Measurements from ENCODE around the gene NTM.

The NTM gene

DNA sequence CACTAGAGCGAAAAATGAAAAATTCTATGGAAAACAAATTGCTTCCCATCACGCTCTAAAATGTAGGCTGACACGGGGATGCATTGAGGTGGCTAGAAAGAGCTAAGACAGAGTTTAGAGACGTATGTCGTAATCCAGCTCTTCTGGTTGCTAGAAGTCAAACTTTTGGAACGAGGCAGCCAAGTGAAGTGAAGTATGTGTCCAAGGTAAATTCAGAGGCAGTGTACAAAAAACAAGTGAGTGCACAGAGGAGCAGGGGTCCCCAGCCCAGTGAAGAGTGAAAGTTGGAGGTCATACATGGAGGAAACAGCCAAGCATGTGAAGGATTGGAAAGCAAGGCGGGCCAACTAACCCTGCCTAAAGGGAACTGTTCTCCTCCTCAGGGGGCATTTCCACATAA, 528.5 kb downstream of the NTM start:
- Histone ChIP-seq H3K9ac (ENCODE audit: low read depth, low read length, poor library complexity, severe bottlenecking) (no peak overlapping the region), H4K20me1 (ENCODE audit: insufficient read depth, low read length, poor library complexity, severe bottlenecking) (no peaks in the 10 kb centered on the region), H3K9me3 (ENCODE audit: insufficient read depth, low read depth, low read length) (no peaks in the 10 kb centered on the region), H3K36me3 (ENCODE audit: insufficient read depth, low read length) (no peaks in the 10 kb centered on the region), H3K4me2 (ENCODE audit: low read depth, low read length, poor library complexity, severe bottlenecking) (no peak overlapping the region), H3F3A (ENCODE audit: low read depth) (no peaks in the 10 kb centered on the region), H3K4me3 (ENCODE audit: low read length, poor library complexity, severe bottlenecking) (no peak overlapping the region), H2AFZ (ENCODE audit: low read length) (no peak overlapping the region), H3K9me2 (replicated peaks; ENCODE audit: low read depth, low read length) (no peaks in the 10 kb centered on the region), H3K27me3 (ENCODE audit: insufficient read depth, low read length, poor library complexity, severe bottlenecking) (no peaks in the 10 kb centered on the region), H3K4me1 (ENCODE audit: insufficient read depth, low read length, poor library complexity, severe bottlenecking) (no peaks in the 10 kb centered on the region), H3K79me2 (ENCODE audit: insufficient read depth, low read length) (no peaks in the 10 kb centered on the region)
- TF ChIP-seq EZH2phosphoT487 (IDR thresholded peaks at IDR 0.05; ENCODE audit: borderline replicate concordance): no peak
- TF ChIP-seq CTCF (conservative IDR thresholded peaks at IDR 0.05; ENCODE audit: low read length): no peak

GRCh38 chr11:131899950-131900580, 529.6 kb downstream of the NTM start:
- no peaks in the 10 kb centered on the region for H3K4me1 ChIP-seq (ENCODE audit: insufficient read depth, low read length, poor library complexity, severe bottlenecking)
- no peaks in the 10 kb centered on the region for H3K79me2 ChIP-seq (ENCODE audit: insufficient read depth, low read length)
- no peaks in the 10 kb centered on the region for H3F3A ChIP-seq (ENCODE audit: low read depth)
- H3K27me3 ChIP-seq (ENCODE audit: insufficient read depth, low read length, poor library complexity, severe bottlenecking): no peaks in the 10 kb centered on the region
- no peak overlapping the region for H2AFZ ChIP-seq (ENCODE audit: low read length)
- H3K9ac ChIP-seq (ENCODE audit: low read depth, low read length, poor library complexity, severe bottlenecking): no peak overlapping the region
- no peaks in the 10 kb centered on the region for H3K9me3 ChIP-seq (ENCODE audit: insufficient read depth, low read depth, low read length)
- TF ChIP-seq CTCF (conservative IDR thresholded peaks at IDR 0.05; ENCODE audit: low read length) (no peak), EZH2phosphoT487 (IDR thresholded peaks at IDR 0.05; ENCODE audit: borderline replicate concordance) (no peak)
- no peak overlapping the region for H3K4me3 ChIP-seq (ENCODE audit: low read length, poor library complexity, severe bottlenecking)
- no peaks in the 10 kb centered on the region for H4K20me1 ChIP-seq (ENCODE audit: insufficient read depth, low read length, poor library complexity, severe bottlenecking)
- H3K9me2 ChIP-seq (replicated peaks; ENCODE audit: low read depth, low read length): no peaks in the 10 kb centered on the region
- H3K36me3 ChIP-seq (ENCODE audit: insufficient read depth, low read length): no peaks in the 10 kb centered on the region
- H3K4me2 ChIP-seq (ENCODE audit: low read depth, low read length, poor library complexity, severe bottlenecking): no peak overlapping the region

DNA sequence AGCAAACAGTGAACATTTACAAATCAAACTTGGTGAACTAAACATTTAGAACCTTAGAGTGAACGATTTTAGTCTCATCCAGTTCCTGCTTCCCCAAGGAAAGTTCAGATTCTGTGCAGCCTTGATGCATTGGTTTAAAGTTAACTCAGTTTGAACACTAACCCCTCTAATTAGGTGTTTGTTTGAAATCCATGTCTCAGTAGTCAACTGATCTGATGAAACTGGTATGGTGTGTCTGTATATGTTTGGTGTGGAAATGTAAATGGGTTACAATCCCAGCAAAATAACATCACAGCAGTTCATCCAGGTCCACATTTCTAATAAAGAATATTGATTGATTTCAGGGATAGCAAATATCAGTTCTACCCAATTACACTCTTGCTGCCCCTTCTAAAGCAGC, 532.0 kb downstream of the NTM start:
- H3K9me3 ChIP-seq (ENCODE audit: insufficient read depth, low read depth, low read length): no peaks in the 10 kb centered on the region
- no peaks in the 10 kb centered on the region for H3K4me1 ChIP-seq (ENCODE audit: insufficient read depth, low read length, poor library complexity, severe bottlenecking)
- no peaks in the 10 kb centered on the region for H4K20me1 ChIP-seq (ENCODE audit: insufficient read depth, low read length, poor library complexity, severe bottlenecking)
- no peaks in the 10 kb centered on the region for H3K27me3 ChIP-seq (ENCODE audit: insufficient read depth, low read length, poor library complexity, severe bottlenecking)
- H3K9ac ChIP-seq (ENCODE audit: low read depth, low read length, poor library complexity, severe bottlenecking): no peak overlapping the region
- H3K4me3 ChIP-seq (ENCODE audit: low read length, poor library complexity, severe bottlenecking): no peak overlapping the region
- H3K36me3 ChIP-seq (ENCODE audit: insufficient read depth, low read length): no peaks in the 10 kb centered on the region
- H3K79me2 ChIP-seq (ENCODE audit: insufficient read depth, low read length): no peaks in the 10 kb centered on the region
- H3F3A ChIP-seq (ENCODE audit: low read depth): no peaks in the 10 kb centered on the region
- no peak overlapping the region for H3K4me2 ChIP-seq (ENCODE audit: low read depth, low read length, poor library complexity, severe bottlenecking)
- H3K9me2 ChIP-seq (replicated peaks; ENCODE audit: low read depth, low read length): no peaks in the 10 kb centered on the region
- no peak overlapping the region for H2AFZ ChIP-seq (ENCODE audit: low read length)
- no peak for TF ChIP-seq EZH2phosphoT487 (IDR thresholded peaks at IDR 0.05; ENCODE audit: borderline replicate concordance)
- TF ChIP-seq CTCF (conservative IDR thresholded peaks at IDR 0.05; ENCODE audit: low read length): no peak

Data from Loucy (cell line).